ENCODE measurements around the gene BIN2. TPM values are rescaled to one million over a fixed set of nuclear protein-coding genes. Genes with fewer than 3 reads are reported as not detected.

BIN2 gene
- total and polyA plus RNA-seq, 9 of the 15 experiments (the other 6 are each of a cell fraction or from before 2014, with no cell fraction given) = 0.04 to 0.39 (median 0.25) TPM; not detected in 1

DNA sequence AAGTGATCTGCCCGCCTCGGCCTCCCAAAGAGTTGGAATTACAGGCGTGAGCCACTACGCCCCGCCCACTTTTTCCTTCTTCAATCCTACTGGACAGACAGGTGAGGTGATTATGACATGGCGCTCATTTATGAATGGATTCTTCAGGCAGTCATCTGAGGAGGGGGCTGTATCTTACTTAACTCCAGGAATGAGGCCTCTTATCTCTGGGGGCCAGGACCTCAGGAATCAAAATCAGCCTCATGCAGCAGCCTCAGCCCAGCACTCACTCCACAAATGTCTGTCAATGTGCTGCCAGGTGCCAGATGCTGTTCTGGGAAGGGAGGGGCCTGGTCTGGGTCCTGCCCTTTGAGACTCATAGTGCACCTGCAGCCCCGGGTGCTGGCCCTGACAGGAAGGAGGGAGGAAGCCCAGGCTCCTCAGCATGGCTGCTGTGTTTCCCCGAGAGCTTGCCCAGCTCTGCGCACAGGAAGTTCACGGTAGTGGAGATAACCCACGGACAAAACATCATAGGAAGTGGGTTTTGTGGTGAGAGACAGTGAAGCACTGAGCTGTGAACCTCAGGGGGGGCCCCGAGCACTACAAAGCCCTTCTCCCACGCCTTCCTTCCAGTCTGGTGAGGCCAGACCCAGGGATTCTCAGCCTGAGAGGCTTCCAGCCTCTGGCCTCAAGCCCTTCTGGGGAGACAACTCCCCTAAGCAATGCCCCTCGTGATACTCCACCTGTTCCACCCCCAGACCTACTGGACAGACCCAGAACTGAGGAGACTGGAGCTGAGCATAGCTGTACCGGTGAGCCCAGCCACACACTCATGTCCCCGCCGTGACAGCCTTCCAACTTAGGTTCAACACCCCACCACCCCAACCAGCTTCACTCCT, 44.9 kb upstream of the BIN2 start (continued):
- TF ChIP-seq, protein P1, sequence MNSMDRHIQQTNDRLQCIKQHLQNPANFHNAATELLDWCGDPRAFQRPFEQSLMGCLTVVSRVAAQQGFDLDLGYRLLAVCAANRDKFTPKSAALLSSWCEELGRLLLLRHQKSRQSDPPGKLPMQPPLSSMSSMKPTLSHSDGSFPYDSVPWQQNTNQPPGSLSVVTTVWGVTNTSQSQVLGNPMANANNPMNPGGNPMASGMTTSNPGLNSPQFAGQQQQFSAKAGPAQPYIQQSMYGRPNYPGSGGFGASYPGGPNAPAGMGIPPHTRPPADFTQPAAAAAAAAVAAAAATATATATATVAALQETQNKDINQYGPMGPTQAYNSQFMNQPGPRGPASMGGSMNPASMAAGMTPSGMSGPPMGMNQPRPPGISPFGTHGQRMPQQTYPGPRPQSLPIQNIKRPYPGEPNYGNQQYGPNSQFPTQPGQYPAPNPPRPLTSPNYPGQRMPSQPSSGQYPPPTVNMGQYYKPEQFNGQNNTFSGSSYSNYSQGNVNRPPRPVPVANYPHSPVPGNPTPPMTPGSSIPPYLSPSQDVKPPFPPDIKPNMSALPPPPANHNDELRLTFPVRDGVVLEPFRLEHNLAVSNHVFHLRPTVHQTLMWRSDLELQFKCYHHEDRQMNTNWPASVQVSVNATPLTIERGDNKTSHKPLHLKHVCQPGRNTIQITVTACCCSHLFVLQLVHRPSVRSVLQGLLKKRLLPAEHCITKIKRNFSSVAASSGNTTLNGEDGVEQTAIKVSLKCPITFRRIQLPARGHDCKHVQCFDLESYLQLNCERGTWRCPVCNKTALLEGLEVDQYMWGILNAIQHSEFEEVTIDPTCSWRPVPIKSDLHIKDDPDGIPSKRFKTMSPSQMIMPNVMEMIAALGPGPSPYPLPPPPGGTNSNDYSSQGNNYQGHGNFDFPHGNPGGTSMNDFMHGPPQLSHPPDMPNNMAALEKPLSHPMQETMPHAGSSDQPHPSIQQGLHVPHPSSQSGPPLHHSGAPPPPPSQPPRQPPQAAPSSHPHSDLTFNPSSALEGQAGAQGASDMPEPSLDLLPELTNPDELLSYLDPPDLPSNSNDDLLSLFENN (IDR thresholded peaks at IDR 0.05; ENCODE audit: low read depth in 2 of 2, low read length in 2 of 2) = peak in 1 of 2 experiments; percentile 76; a peak in 1 of 4 replicates
- peak; percentile 28; the same call in 1 of the 2 replicates for TF ChIP-seq CREB1 (IDR thresholded peaks at IDR 0.05)
- TF ChIP-seq CREB1 (CRISPR knock-in tag; IDR thresholded peaks at IDR 0.05) = no peak
- no peak for TF ChIP-seq MBD2 (IDR thresholded peaks at IDR 0.05; ENCODE audit: borderline replicate concordance, low read depth)
- TF ChIP-seq KLF16 (IDR thresholded peaks at IDR 0.05) = peak; percentile 95
- no peak for TF ChIP-seq PCBP1 (IDR thresholded peaks at IDR 0.05; ENCODE audit: low read depth, low read length, poor library complexity, severe bottlenecking)
- peak; percentile 79 for TF ChIP-seq CCNT2 (IDR thresholded peaks at IDR 0.05; ENCODE audit: borderline replicate concordance, extremely low read depth, insufficient read length, low read depth, low read length)
- TF ChIP-seq, protein P2, sequence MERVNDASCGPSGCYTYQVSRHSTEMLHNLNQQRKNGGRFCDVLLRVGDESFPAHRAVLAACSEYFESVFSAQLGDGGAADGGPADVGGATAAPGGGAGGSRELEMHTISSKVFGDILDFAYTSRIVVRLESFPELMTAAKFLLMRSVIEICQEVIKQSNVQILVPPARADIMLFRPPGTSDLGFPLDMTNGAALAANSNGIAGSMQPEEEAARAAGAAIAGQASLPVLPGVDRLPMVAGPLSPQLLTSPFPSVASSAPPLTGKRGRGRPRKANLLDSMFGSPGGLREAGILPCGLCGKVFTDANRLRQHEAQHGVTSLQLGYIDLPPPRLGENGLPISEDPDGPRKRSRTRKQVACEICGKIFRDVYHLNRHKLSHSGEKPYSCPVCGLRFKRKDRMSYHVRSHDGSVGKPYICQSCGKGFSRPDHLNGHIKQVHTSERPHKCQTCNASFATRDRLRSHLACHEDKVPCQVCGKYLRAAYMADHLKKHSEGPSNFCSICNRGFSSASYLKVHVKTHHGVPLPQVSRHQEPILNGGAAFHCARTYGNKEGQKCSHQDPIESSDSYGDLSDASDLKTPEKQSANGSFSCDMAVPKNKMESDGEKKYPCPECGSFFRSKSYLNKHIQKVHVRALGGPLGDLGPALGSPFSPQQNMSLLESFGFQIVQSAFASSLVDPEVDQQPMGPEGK (CRISPR knock-in tag; IDR thresholded peaks at IDR 0.05; ENCODE audit: borderline replicate concordance) = no peak
- no peak for TF ChIP-seq EGR1 (conservative IDR thresholded peaks at IDR 0.05)
- no peak for TF ChIP-seq ZNF77 (CRISPR knock-in tag; IDR thresholded peaks at IDR 0.05)

All from K562 (cell line).